GM12878 (cell line): ENCODE measurements around the gene OR5H6. TPM values are rescaled to one million over a fixed set of nuclear protein-coding genes. Genes with fewer than 3 reads are reported as not detected.

Source experiments
- ATAC-seq: fragments of 200-7000 bp; cut with Tn5 transposase; 3 replicates; pipeline ENCODE4 v1.9.1; 2020; ENCODE audit warnings: mild to moderate bottlenecking, moderate library complexity
- BruUV-seq: library from RNA; stranded (reverse); fragments of 400-500 nt; replicated peaks from 2 replicates; lab custom pipeline; 2021; lab: Mats Ljungman, UMichigan
- CTCF ChIA-PET: fragments of 300-600 bp; sonication (Branson Sonifier 250); formaldehyde crosslinking; extraction: SDS; loops from one replicate; lab custom pipeline; 2021; ENCODE audit warnings: inconsistent platforms; lab: Yijun Ruan, JAX
- POLR2A ChIA-PET: fragments of 350-600 bp; formaldehyde crosslinking; extraction: SDS; loops from one replicate; lab custom pipeline; 2021; ENCODE audit warnings: inconsistent platforms; lab: Charles Lee
- RAD21 ChIA-PET: fragments of 300-600 bp; sonication (Branson Sonifier 250); formaldehyde crosslinking; loops from one replicate; lab custom pipeline; 2023; ENCODE audit warnings: antibody characterized with exemption; ENCODE audit not compliant: unreplicated experiment; lab: Charles Lee
- SMC1A ChIA-PET: fragments of 300-600 bp; sonication (Branson Sonifier 250); formaldehyde crosslinking; loops from one replicate; lab custom pipeline; 2023; ENCODE audit not compliant: unreplicated experiment, uncharacterized antibody; lab: Charles Lee
- DNase-seq: peaks from one replicate; pipeline ENCODE4 v3.0.0-alpha.2; 2011; ENCODE audit warnings: low read depth, low spot score
- FAIRE-seq: peaks from 3 replicates; lab custom pipeline; 2011; peaks lifted over from hg19 to GRCh38; lab: Jason Lieb, UNC
- H2AFZ ChIP-seq: 2 replicates; pipeline ENCODE4 v1.6.0; 2011; ENCODE audit warnings: low read depth, low read length, control low read depth; ENCODE audit not compliant: control insufficient read depth
- H3K27ac ChIP-seq: 2 replicates; pipeline ENCODE4 v1.5.1; 2011; ENCODE audit warnings: control low read depth; ENCODE audit not compliant: control insufficient read depth, insufficient read depth
- H3K27me3 ChIP-seq, 2 experiments: replicated peaks in 1 of 2; 2 replicates each; pipeline versions ENCODE4 v1.6.0 to v1.6.1; 2011; ENCODE audit warnings: low read length in 1 of 2; ENCODE audit not compliant: control insufficient read depth in 2 of 2, insufficient read depth in 2 of 2
- H3K36me3 ChIP-seq, 2 experiments: 2 replicates each; pipeline ENCODE4 v1.5.1; 2011; ENCODE audit warnings: low read length in 1 of 2; ENCODE audit not compliant: control insufficient read depth in 2 of 2, insufficient read depth in 2 of 2
- H3K4me1 ChIP-seq: 2 replicates; pipeline ENCODE4 v1.6.1; 2011; ENCODE audit warnings: mild to moderate bottlenecking, low read length, moderate library complexity, mixed read lengths; ENCODE audit not compliant: control insufficient read depth, insufficient read depth
- H3K4me2 ChIP-seq: 2 replicates; pipeline ENCODE4 v1.6.0; 2011; ENCODE audit warnings: control low read depth; ENCODE audit not compliant: control insufficient read depth, insufficient read depth
- H3K4me3 ChIP-seq: fragments of 200-600 bp; sonication (generic); 2 replicates; pipeline ENCODE4 v1.5.1; 2016
- H3K79me2 ChIP-seq: 2 replicates; pipeline ENCODE4 v1.6.0; 2011; ENCODE audit warnings: low read length; ENCODE audit not compliant: control insufficient read depth, insufficient read depth
- H3K9ac ChIP-seq: 2 replicates; pipeline ENCODE4 v1.8.0; 2011; ENCODE audit warnings: low read length, control low read depth, mixed read lengths; ENCODE audit not compliant: control insufficient read depth, insufficient read depth
- H3K9me3 ChIP-seq: replicated peaks from 3 replicates; pipeline ENCODE4 v1.5.1; 2011; ENCODE audit warnings: mild to moderate bottlenecking, low read length; ENCODE audit not compliant: control insufficient read depth, insufficient read depth
- H4K20me1 ChIP-seq: 2 replicates; pipeline ENCODE4 v1.6.0; 2011; ENCODE audit not compliant: control insufficient read depth, insufficient read depth
- ATF7 ChIP-seq: fragments of 450-650 bp; IDR thresholded peaks from 2 replicates; pipeline ENCODE4 v1.6.1; 2016; ENCODE audit warnings: low read depth, mild to moderate bottlenecking
- CBX3 ChIP-seq: fragments of 200-600 bp; sonication (generic); IDR thresholded peaks from 2 replicates; pipeline ENCODE4 v1.6.1; 2016; ENCODE audit warnings: low read depth, borderline replicate concordance
- IKZF2 ChIP-seq, 2 experiments: fragments of 450-650 bp; IDR thresholded peaks; 2 replicates each; pipeline ENCODE4 v1.6.1; 2017; ENCODE audit warnings: mild to moderate bottlenecking in 2 of 2, moderate library complexity in 2 of 2
- IRF3 ChIP-seq: fragments of 450-650 bp; IDR thresholded peaks from 2 replicates; pipeline ENCODE4 v1.6.1; 2014; ENCODE audit warnings: mild to moderate bottlenecking
- KDM1A ChIP-seq: fragments of 200-600 bp; sonication (generic); IDR thresholded peaks from 2 replicates; pipeline ENCODE4 v1.6.1; 2016; ENCODE audit warnings: borderline replicate concordance
- NFIC ChIP-seq: IDR thresholded peaks from 2 replicates; pipeline ENCODE4 v1.6.1; 2012; ENCODE audit warnings: low read depth, mild to moderate bottlenecking, inconsistent platforms, low read length, moderate library complexity
- RUNX3 ChIP-seq: IDR thresholded peaks from 2 replicates; pipeline ENCODE4 v1.6.1; 2012; ENCODE audit warnings: low read length, inconsistent platforms
- ZNF217 ChIP-seq: fragments of 450-650 bp; IDR thresholded peaks from 2 replicates; pipeline ENCODE4 v1.6.1; 2017; ENCODE audit warnings: antibody characterized with exemption, mild to moderate bottlenecking
- ZNF622 ChIP-seq: fragments of 450-650 bp; IDR thresholded peaks from 2 replicates; pipeline ENCODE4 v1.6.1; 2017; ENCODE audit warnings: mild to moderate bottlenecking, inconsistent platforms
- WGBS: methylation state at CpG from one replicate; pipeline ENCODE4 v1.1.6; 2016; ENCODE audit warnings: low lambda C conversion rate; ENCODE audit not compliant: insufficient replicate concordance, insufficient coverage; ENCODE audit errors: missing lambda C conversion rate; 5-methylcytosine and 5-hydroxymethylcytosine counted together
- in situ Hi-C: fragments of 300-500 bp; cut with MboI; formaldehyde crosslinking; loops from 9 replicates; pipeline ENCODE4 v1.14.3; 2018; ENCODE audit warnings: mixed read lengths
- intact Hi-C: fragments of 100-400 bp; cut with micrococcal nuclease; formaldehyde crosslinking; loops from one replicate; pipeline ENCODE4 v1.14.2; 2022; ENCODE audit not compliant: unreplicated experiment
- polyA plus RNA-seq, 11 experiments: library from polyadenylated mRNA; depleted of rRNA in 4 of 11; unstranded in 6 of 11; stranded (reverse) in 5 of 11; fragments of >200 nt; fragmentation: Nextera tagmentation in 4 of 11; fragmentation: Illumina TruSeq in 1 of 11; extraction: Ambion mirVana in 4 of 11; extraction: Trizol in 1 of 11; gene quantifications; 1 replicate in 1 of 11; 2 replicates in 10 of 11; pipeline versions ENCODE4 v1.2.1 to v1.2.3, GENCODE V29; 2011 to 2016; ENCODE audit warnings: inconsistent platforms in 2 of 11, missing spikeins in 2 of 11, low read depth in 1 of 11
- total RNA-seq, 4 experiments: library from RNA; depleted of rRNA in 3 of 4; stranded (reverse); fragments of >200 nt in 3 of 4; fragmentation: Illumina TruSeq in 1 of 4; extraction: Trizol in 1 of 4; gene quantifications; 2 replicates each; pipeline versions ENCODE4 v1.2.1 to v1.2.3, GENCODE V29; 2013 to 2021
- TF ChIP-seq, protein P1 (sequence below): fragments of 450-650 bp; formaldehyde crosslinking; IDR thresholded peaks from 2 replicates; pipeline ENCODE4 v1.4.0; 2020; ENCODE audit warnings: mild to moderate bottlenecking, moderate library complexity

Gene OR5H6
- total and polyA plus RNA-seq, 10 of the 15 experiments (the other 5 are each of a cell fraction or from before 2014, with no cell fraction given): 1.2 TPM; not detected in 9

DNA sequence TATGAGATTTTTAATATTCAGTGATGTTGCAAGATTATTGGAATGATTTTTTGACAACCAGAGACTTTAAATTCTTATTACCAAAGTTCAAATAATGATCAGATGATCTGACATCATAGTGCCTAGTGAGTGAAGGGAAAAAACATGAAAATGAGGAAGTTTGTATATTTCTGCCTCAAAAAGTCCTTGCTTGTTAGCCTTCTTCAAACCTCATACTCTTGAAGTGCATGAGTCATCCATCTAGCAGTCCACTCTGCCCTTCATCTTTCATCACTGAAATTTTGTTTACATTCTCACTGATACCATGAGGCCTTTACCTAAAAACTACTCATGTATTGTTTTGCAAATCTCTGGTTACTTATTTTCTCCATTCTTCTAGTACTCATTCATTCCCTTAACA is 23.9 kb upstream of the OR5H6 start:
- no peak for TF ChIP-seq ZNF622
- TF ChIP-seq IRF3: no peak
- TF ChIP-seq IKZF2 (IDR thresholded peaks at IDR 0.05): peak; percentile 8 to 25; a peak in 1 of 4 replicates
- TF ChIP-seq NFIC: no peak
- TF ChIP-seq ATF7: peak; percentile 66; the same call in 1 of the 2 replicates
- no peak for TF ChIP-seq CBX3
- TF ChIP-seq, all 136 proteins: peak for 2
- no peak overlapping the region for H3K9ac ChIP-seq
- ATAC-seq (peak; percentile 85), DNase-seq (no peak), FAIRE-seq (no peak)
- CTCF ChIA-PET: interaction anchor here (1.2 to 2.0 kb wide), 2 partner anchors 10 to 200 kb away, joined by 5 read pairs; no protein-coding TSS in a partner anchor
- POLR2A ChIA-PET: no interaction called here
- intact Hi-C loops: no loop called here
- no peak overlapping the region for H3K4me2 ChIP-seq
- H3K79me2 ChIP-seq: no peaks in the 10 kb centered on the region
- H3K27me3 ChIP-seq: no peaks in the 10 kb centered on the region
- SMC1A ChIA-PET: interaction anchor here (0.7 to 3.1 kb wide), 4 partner anchors 9 to 89 kb away, joined by 3 to 13 read pairs (median 5); no protein-coding TSS in a partner anchor
- H3K4me3 ChIP-seq: no peak overlapping the region
- no peak overlapping the region for H3K27ac ChIP-seq
- H2AFZ ChIP-seq: no peak overlapping the region
- in situ Hi-C loops: no loop called here
- H4K20me1 ChIP-seq: no peaks in the 10 kb centered on the region
- no TSS peak for BruUV-seq
- no peaks in the 10 kb centered on the region; the same call in 1 of the 2 replicates for H3K4me1 ChIP-seq
- H3K36me3 ChIP-seq: no peaks in the 10 kb centered on the region
- no peaks in the 10 kb centered on the region; the same call in 2 of the 3 replicates for H3K9me3 ChIP-seq
- RAD21 ChIA-PET: interaction anchor here (0.8 kb wide), 1 partner anchor 103 kb away, joined by 3 read pairs; no protein-coding TSS in a partner anchor

DNA sequence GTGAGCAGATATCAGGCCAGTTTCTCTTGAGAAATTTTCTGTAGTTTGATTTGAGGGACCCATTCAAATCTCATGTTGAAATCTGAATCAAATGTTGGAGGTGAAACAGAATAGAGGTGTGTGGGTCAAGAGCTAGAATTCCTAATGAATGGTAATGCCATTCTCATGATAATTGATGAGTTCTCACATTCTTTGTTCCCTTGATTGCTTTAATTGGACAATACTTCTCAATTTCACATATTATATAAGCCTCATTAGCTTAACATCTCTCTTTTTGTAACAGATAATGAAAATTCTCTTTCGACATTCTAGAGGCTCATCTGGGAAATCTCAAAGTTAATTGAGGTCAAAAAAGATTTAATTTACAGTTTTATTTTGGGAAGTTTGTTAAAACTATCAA is 21.9 kb upstream of the OR5H6 start:
- BruUV-seq: no TSS peak
- SMC1A ChIA-PET: interaction anchor here (1.2 to 3.1 kb wide), 7 partner anchors 34 to 332 kb away, joined by 3 to 13 read pairs (median 3); no protein-coding TSS in a partner anchor
- Histone ChIP-seq H2AFZ (no peak overlapping the region), H3K27ac (no peak overlapping the region), H3K36me3 (no peaks in the 10 kb centered on the region), H3K4me3 (no peak overlapping the region), H3K27me3 (no peaks in the 10 kb centered on the region), H3K4me2 (no peak overlapping the region), H3K9ac (no peak overlapping the region), H3K4me1 (no peaks in the 10 kb centered on the region; the same call in 1 of the 2 replicates), H3K79me2 (no peaks in the 10 kb centered on the region), H3K9me3 (no peaks in the 10 kb centered on the region; the same call in 2 of the 3 replicates), H4K20me1 (no peaks in the 10 kb centered on the region)
- intact Hi-C loops (no loop called here), in situ Hi-C loops (no loop called here)
- DNase-seq (no peak), ATAC-seq (no peak), FAIRE-seq (no peak)
- WGBS: 0% methylated on average over 1 of the region's 1 CpG
- RAD21 ChIA-PET: no interaction called here
- POLR2A ChIA-PET: interaction anchor here (0.8 kb wide), 1 partner anchor 64 kb away, joined by 3 read pairs; no protein-coding TSS in a partner anchor
- CTCF ChIA-PET: no interaction called here
- TF ChIP-seq ZNF217: no peak
- no peak for TF ChIP-seq RUNX3
- no peak for TF ChIP-seq KDM1A
- TF ChIP-seq, protein P1, sequence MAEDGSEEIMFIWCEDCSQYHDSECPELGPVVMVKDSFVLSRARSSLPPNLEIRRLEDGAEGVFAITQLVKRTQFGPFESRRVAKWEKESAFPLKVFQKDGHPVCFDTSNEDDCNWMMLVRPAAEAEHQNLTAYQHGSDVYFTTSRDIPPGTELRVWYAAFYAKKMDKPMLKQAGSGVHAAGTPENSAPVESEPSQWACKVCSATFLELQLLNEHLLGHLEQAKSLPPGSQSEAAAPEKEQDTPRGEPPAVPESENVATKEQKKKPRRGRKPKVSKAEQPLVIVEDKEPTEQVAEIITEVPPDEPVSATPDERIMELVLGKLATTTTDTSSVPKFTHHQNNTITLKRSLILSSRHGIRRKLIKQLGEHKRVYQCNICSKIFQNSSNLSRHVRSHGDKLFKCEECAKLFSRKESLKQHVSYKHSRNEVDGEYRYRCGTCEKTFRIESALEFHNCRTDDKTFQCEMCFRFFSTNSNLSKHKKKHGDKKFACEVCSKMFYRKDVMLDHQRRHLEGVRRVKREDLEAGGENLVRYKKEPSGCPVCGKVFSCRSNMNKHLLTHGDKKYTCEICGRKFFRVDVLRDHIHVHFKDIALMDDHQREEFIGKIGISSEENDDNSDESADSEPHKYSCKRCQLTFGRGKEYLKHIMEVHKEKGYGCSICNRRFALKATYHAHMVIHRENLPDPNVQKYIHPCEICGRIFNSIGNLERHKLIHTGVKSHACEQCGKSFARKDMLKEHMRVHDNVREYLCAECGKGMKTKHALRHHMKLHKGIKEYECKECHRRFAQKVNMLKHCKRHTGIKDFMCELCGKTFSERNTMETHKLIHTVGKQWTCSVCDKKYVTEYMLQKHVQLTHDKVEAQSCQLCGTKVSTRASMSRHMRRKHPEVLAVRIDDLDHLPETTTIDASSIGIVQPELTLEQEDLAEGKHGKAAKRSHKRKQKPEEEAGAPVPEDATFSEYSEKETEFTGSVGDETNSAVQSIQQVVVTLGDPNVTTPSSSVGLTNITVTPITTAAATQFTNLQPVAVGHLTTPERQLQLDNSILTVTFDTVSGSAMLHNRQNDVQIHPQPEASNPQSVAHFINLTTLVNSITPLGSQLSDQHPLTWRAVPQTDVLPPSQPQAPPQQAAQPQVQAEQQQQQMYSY (CRISPR knock-in tag): no peak
